ENCODE results near the gene CACNA1E. TPM values are rescaled to one million over a fixed set of nuclear protein-coding genes. Genes with fewer than 3 reads are reported as not detected.

CACNA1E gene
- total and polyA plus RNA-seq, 2 of the 4 experiments (the other 2 are of a cell fraction) = not detected

DNA sequence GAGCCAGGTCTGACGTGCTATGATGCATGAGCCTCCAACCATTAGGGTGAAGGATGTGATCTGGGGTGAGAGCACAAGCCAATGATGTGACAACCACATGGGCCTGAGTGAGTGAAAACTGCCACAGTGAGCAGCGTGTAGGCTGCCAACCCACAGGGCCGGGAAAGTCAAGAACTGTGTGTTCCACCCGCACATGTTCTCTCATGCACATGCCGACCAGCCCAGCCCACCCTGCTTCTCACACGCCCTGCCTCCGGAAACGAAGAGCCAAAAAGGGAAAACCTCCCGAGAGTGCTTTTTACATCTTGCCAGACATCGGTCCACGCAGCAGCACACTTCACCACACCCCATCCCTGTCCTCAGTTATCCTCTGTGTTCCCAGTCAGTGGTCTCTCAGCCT, 197.0 kb downstream of the CACNA1E start:
- no peak overlapping the region for H3K4me2 ChIP-seq (ENCODE audit: low read depth, low read length)
- no peak overlapping the region for H4K8ac ChIP-seq (ENCODE audit: low read depth in 2 of 2, low read length in 2 of 2)
- WGBS, 2 experiments (ENCODE audit: extremely low coverage in 2 of 2, insufficient read length in 1 of 2) = 71% methylated on average over 4 of the region's 11 CpGs; no CpG with 5 or more reads in 1 of the 2 experiments
- no peak overlapping the region for H3K14ac ChIP-seq (replicated peaks; ENCODE audit: low read depth, low read length)
- ATAC-seq (ENCODE audit: low read depth) (no peak), DNase-seq (no peak)
- H4K20me1 ChIP-seq (ENCODE audit: insufficient read depth, low read length) = no peaks in the 10 kb centered on the region
- no peak overlapping the region for H2BK20ac ChIP-seq (ENCODE audit: low read depth, low read length)
- H3K9me1 ChIP-seq (ENCODE audit: insufficient read depth, low read length) = no peaks in the 10 kb centered on the region
- no peak overlapping the region for H3K4ac ChIP-seq (ENCODE audit: low read depth, low read length)
- no peak overlapping the region for H4K5ac ChIP-seq (ENCODE audit: low read depth, low read length)
- no peak overlapping the region for H2BK15ac ChIP-seq (ENCODE audit: low read depth, low read length)
- in situ Hi-C loops (cut with MboI; ENCODE audit: low sequenced_read_pairs) (no loop called here), intact Hi-C loops (cut with micrococcal nuclease) (no loop called here), dilution Hi-C loops (cut with HindIII; ENCODE audit: low sequenced_read_pairs, unreplicated experiment) (no loop called here)
- H2BK5ac ChIP-seq (ENCODE audit: low read depth, low read length, poor library complexity, severe bottlenecking) = no peak overlapping the region
- BruUV-seq (replicated peaks) = no TSS peak
- ChIA-PET POLR2A (ENCODE audit: unreplicated experiment) (no interaction called here), CTCF (no interaction called here)
- no peak overlapping the region for H3K4me3 ChIP-seq (ENCODE audit: insufficient read depth, low read depth, low read length)
- H3K27ac ChIP-seq (ENCODE audit: insufficient read depth, low read length) = no peak overlapping the region
- peaks cover 6% of the 10 kb centered on the region; the same call in 1 of the 2 replicates for H3K9me3 ChIP-seq (ENCODE audit: control insufficient read depth, insufficient read depth, low read length)
- no peak overlapping the region for H3K23ac ChIP-seq (ENCODE audit: low read depth, low read length)
- no peak overlapping the region for H3K9ac ChIP-seq (ENCODE audit: low read depth, low read length)
- peak overlapping the region; percentile 13 for H2AK9ac ChIP-seq (replicated peaks; ENCODE audit: low read depth, low read length, poor library complexity)
- H3K56ac ChIP-seq (ENCODE audit: extremely low read depth, insufficient read depth, low read length) = no peak overlapping the region
- no peak overlapping the region for H2BK120ac ChIP-seq (ENCODE audit: low read depth, low read length)
- H3K4me1 ChIP-seq (ENCODE audit: control insufficient read depth, insufficient read depth, low read length) = no peaks in the 10 kb centered on the region
- H3K79me1 ChIP-seq (ENCODE audit: low read depth in 1 of 2, low read length in 2 of 2) = no peaks in the 10 kb centered on the region
- H4K91ac ChIP-seq (ENCODE audit: insufficient read depth, low read depth, low read length) = no peak overlapping the region
- TF ChIP-seq RAD21 (IDR thresholded peaks at IDR 0.05; ENCODE audit: low read length) (no peak), POLR2A (IDR thresholded peaks at IDR 0.05; ENCODE audit: low read depth, low read length) (no peak), CEBPB (IDR thresholded peaks at IDR 0.05; ENCODE audit: low read depth, low read length) (no peak), BHLHE40 (IDR thresholded peaks at IDR 0.05; ENCODE audit: low read depth, low read length) (no peak), MAZ (IDR thresholded peaks at IDR 0.05; ENCODE audit: borderline replicate concordance, low read depth, low read length) (no peak), CHD1 (IDR thresholded peaks at IDR 0.05; ENCODE audit: low read depth, low read length) (no peak)
- TF ChIP-seq, protein P1, sequence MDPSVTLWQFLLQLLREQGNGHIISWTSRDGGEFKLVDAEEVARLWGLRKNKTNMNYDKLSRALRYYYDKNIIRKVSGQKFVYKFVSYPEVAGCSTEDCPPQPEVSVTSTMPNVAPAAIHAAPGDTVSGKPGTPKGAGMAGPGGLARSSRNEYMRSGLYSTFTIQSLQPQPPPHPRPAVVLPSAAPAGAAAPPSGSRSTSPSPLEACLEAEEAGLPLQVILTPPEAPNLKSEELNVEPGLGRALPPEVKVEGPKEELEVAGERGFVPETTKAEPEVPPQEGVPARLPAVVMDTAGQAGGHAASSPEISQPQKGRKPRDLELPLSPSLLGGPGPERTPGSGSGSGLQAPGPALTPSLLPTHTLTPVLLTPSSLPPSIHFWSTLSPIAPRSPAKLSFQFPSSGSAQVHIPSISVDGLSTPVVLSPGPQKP (IDR thresholded peaks at IDR 0.05; ENCODE audit: borderline replicate concordance, low read depth, low read length) = no peak
- H3K18ac ChIP-seq (ENCODE audit: low read depth, low read length) = no peak overlapping the region
- H3K36me3 ChIP-seq (ENCODE audit: control insufficient read depth, insufficient read depth, low read length) = no peaks in the 10 kb centered on the region
- no peak overlapping the region for H2AK5ac ChIP-seq (ENCODE audit: low read depth, low read length)
- no peaks in the 10 kb centered on the region for H3K27me3 ChIP-seq (ENCODE audit: control insufficient read depth, insufficient read depth, low read length)
- H2AFZ ChIP-seq (replicated peaks; ENCODE audit: low read length, poor library complexity) = no peak overlapping the region

Data from IMR-90 (cell line).